CD4-positive, CD25-positive, alpha-beta regulatory T cell (primary cell): ENCODE results near the gene PRKCA. TPM values are rescaled to one million over a fixed set of nuclear protein-coding genes. Genes with fewer than 3 reads are reported as not detected.
A peak's percentile ranks its signal among the peaks of the same experiment; 100 is the strongest.

ENCODE experiments used
- ATAC-seq, 2 donors: fragments of 150-1000 bp; cut with Tn5 transposase; one replicate each; pipeline ENCODE4 v1.10.0; 2021; ENCODE audit warnings: low read depth in 2 of 2, moderate number of reproducible peaks in 2 of 2, moderate library complexity in 1 of 2
- DNase-seq, 3 donors: peaks; one replicate each; pipeline versions ENCODE4 v3.0.0 to v3.0.0-alpha.2; 2012 to 2022; ENCODE audit warnings: mixed read lengths in 1 of 3
- H3K27ac ChIP-seq: one replicate; pipeline ENCODE4 v1.7.0; 2013; ENCODE audit warnings: mild to moderate bottlenecking, low read length; ENCODE audit not compliant: insufficient read depth, poor library complexity, severe bottlenecking
- H3K27me3 ChIP-seq: one replicate; pipeline ENCODE4 v1.7.0; 2013; ENCODE audit warnings: low read length; ENCODE audit not compliant: control insufficient read depth, insufficient read depth
- H3K36me3 ChIP-seq: one replicate; pipeline ENCODE4 v1.7.0; 2013; ENCODE audit warnings: mild to moderate bottlenecking, low read length, moderate library complexity; ENCODE audit not compliant: control insufficient read depth, insufficient read depth
- H3K4me1 ChIP-seq: 2 replicates; pipeline ENCODE4 v1.7.0; 2013; ENCODE audit warnings: mild to moderate bottlenecking, low read length; ENCODE audit not compliant: insufficient read depth, control insufficient read depth, poor library complexity, severe bottlenecking
- H3K4me3 ChIP-seq: one replicate; pipeline ENCODE4 v1.7.0; 2013; ENCODE audit warnings: low read depth, mild to moderate bottlenecking, low read length, moderate library complexity
- H3K9me3 ChIP-seq, 2 experiments: 1 replicate in 1 of 2; 2 replicates in 1 of 2; pipeline ENCODE4 v1.7.0; 2013; ENCODE audit warnings: low read length in 2 of 2, mild to moderate bottlenecking in 1 of 2, moderate library complexity in 1 of 2; ENCODE audit not compliant: control insufficient read depth in 2 of 2
- H3K27ac Mint-ChIP-seq, 3 donors: one replicate each; pipeline ENCODE4 v1.8.0; 2020 to 2022; ENCODE audit warnings: mild to moderate bottlenecking in 3 of 3, mixed read lengths in 3 of 3, moderate library complexity in 2 of 3
- H3K27me3 Mint-ChIP-seq: one replicate; pipeline ENCODE4 v1.8.0; 2022; ENCODE audit warnings: mild to moderate bottlenecking, mixed read lengths
- H3K36me3 Mint-ChIP-seq: one replicate; pipeline ENCODE4 v1.8.0; 2020; ENCODE audit warnings: mixed read lengths
- H3K4me1 Mint-ChIP-seq, 4 donors: one replicate each; pipeline ENCODE4 v1.8.0; 2020 to 2022; ENCODE audit warnings: mixed read lengths in 4 of 4, mild to moderate bottlenecking in 1 of 4
- H3K4me3 Mint-ChIP-seq, 4 donors: one replicate each; pipeline ENCODE4 v1.8.0; 2020 to 2022; ENCODE audit warnings: mild to moderate bottlenecking in 4 of 4, mixed read lengths in 4 of 4, moderate library complexity in 3 of 4
- H3K9me3 Mint-ChIP-seq, 7 donors: one replicate each; pipeline ENCODE4 v1.8.0; 2020 to 2022; ENCODE audit warnings: mixed read lengths in 7 of 7, mild to moderate bottlenecking in 3 of 7, moderate library complexity in 2 of 7
- polyA plus RNA-seq, 4 donors: library from polyadenylated mRNA; unstranded; fragments of 300-500 nt; fragmentation: Illumina TruSeq; gene quantifications; one replicate each; pipeline ENCODE4 v1.2.3, GENCODE V29; 2021
- total RNA-seq: library from RNA; stranded (reverse); gene quantifications from one replicate; pipeline ENCODE4 v1.2.3, GENCODE V29; 2022

Gene PRKCA
- total and polyA plus RNA-seq, 5 donors from 2014 or later: 0.60 to 84.0 (median 2.0) TPM

- no peak overlapping the region for H3K27ac Mint-ChIP-seq
- no peak overlapping the region for H3K4me3 ChIP-seq
- peaks cover 0 to 2% (median 0%) of the 10 kb centered on the region in 7 donors for H3K9me3 Mint-ChIP-seq
- H3K4me3 Mint-ChIP-seq: no peak overlapping the region
- peaks cover 9% of the 10 kb centered on the region for H3K4me1 ChIP-seq
- H3K27me3 Mint-ChIP-seq: no peaks in the 10 kb centered on the region
- no peaks in the 10 kb centered on the region for H3K27me3 ChIP-seq
- H3K9me3 ChIP-seq: no peaks in the 10 kb centered on the region
- no peak overlapping the region for H3K27ac ChIP-seq
- DNase-seq: no peak
- H3K4me1 Mint-ChIP-seq: peaks cover 4 to 49% (median 29%) of the 10 kb centered on the region in 4 donors
- no peaks in the 10 kb centered on the region for H3K36me3 Mint-ChIP-seq
- H3K36me3 ChIP-seq: no peaks in the 10 kb centered on the region
- ATAC-seq: no peak
These were observed 134.2 kb downstream of the PRKCA start for GRCh38 chr17:66436631-66437030.

DNA sequence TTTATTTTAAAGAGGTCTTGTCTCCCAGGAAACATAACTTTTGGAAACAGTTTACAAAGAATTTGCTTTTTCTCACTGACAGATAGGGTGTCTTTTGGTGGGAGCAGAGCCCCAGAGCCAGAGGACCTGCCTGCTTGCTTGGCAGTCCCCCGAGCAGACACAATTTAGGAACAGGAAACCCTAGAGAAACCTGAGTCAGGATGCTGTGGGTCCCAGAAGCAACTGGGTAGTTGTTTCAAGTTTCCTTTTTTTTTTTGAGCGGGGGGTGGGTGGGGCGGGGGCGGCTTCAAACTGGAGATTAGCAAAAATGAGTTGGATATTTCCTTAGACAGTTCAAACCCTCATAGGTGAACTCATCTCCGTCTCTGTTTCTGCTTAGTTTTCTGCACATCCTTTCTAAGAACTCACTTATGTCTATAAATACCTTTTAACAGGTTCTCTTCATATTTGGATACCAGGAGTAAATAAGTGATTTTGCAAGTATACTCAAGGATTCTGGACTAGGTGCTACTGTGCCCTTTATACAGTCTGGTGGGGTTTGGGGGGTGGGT, 135.1 kb downstream of the PRKCA start:
- H3K9me3 ChIP-seq: no peaks in the 10 kb centered on the region
- no peak overlapping the region for H3K27ac ChIP-seq
- Mint-ChIP-seq H3K9me3 (peaks cover 0 to 2% (median 0%) of the 10 kb centered on the region in 7 donors), H3K27ac (peak overlapping the region in 1 of 3 donors; percentile 20), H3K36me3 (peaks cover 1% of the 10 kb centered on the region), H3K27me3 (no peaks in the 10 kb centered on the region), H3K4me3 (peak overlapping the region in 2 of 4 donors; percentile 24 to 38), H3K4me1 (peaks cover 5 to 47% (median 23%) of the 10 kb centered on the region in 4 donors)
- no peak overlapping the region for H3K4me3 ChIP-seq
- peak in 1 of 3 donors; percentile 25 for DNase-seq
- no peaks in the 10 kb centered on the region for H3K27me3 ChIP-seq
- H3K4me1 ChIP-seq: peaks cover 7% of the 10 kb centered on the region
- no peak for ATAC-seq
- H3K36me3 ChIP-seq: no peaks in the 10 kb centered on the region

GRCh38 chr17:66438101-66438500, 135.7 kb downstream of the PRKCA start:
- H3K9me3 Mint-ChIP-seq: peaks cover 0 to 2% (median 0%) of the 10 kb centered on the region in 7 donors
- no peak overlapping the region for H3K27ac Mint-ChIP-seq
- Histone ChIP-seq H3K4me3 (no peak overlapping the region), H3K36me3 (no peaks in the 10 kb centered on the region), H3K27ac (no peak overlapping the region), H3K27me3 (no peaks in the 10 kb centered on the region), H3K9me3 (no peaks in the 10 kb centered on the region), H3K4me1 (peaks cover 1% of the 10 kb centered on the region)
- H3K4me1 Mint-ChIP-seq: peaks cover 5 to 44% (median 23%) of the 10 kb centered on the region in 4 donors
- no peaks in the 10 kb centered on the region for H3K27me3 Mint-ChIP-seq
- DNase-seq (no peak), ATAC-seq (no peak)
- peaks cover 6% of the 10 kb centered on the region for H3K36me3 Mint-ChIP-seq
- no peak overlapping the region for H3K4me3 Mint-ChIP-seq

DNA sequence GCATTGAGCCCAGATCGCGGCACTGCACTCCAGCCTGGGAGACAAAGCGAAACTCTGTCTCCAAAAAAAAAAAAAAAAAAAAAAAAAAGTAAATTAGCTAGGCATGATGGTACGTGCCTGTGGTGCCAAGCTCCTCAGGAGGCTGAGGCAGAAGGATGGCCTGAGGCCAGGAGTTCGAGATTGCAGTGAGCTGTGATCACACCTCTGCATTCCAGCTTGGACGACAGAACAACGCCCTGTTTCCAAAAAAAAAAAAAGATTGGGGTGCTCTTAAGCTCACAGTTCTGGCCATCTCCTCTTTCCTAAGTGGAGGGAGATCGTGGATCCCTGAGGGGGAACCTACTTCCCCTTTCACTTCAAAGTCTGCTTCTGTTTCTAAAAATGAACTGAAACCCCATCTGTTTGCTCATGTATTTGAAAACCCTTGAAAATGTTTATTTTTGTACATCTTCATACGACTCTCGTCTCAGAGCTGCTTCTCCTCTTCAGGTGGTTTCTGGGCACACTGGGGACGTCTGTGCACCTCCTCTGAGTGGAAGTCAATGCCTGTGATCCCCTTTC, 138.8 kb downstream of the PRKCA start:
- H3K27me3 Mint-ChIP-seq: no peaks in the 10 kb centered on the region
- no peaks in the 10 kb centered on the region for H3K27me3 ChIP-seq
- DNase-seq (no peak), ATAC-seq (no peak)
- no peaks in the 10 kb centered on the region for H3K36me3 ChIP-seq
- H3K4me1 ChIP-seq: no peaks in the 10 kb centered on the region
- H3K9me3 Mint-ChIP-seq: peaks cover 0 to 2% (median 0%) of the 10 kb centered on the region in 7 donors
- peaks cover 16% of the 10 kb centered on the region for H3K36me3 Mint-ChIP-seq
- H3K9me3 ChIP-seq: no peaks in the 10 kb centered on the region
- no peak overlapping the region for H3K4me3 Mint-ChIP-seq
- H3K27ac ChIP-seq: no peak overlapping the region
- peaks cover 5 to 45% (median 28%) of the 10 kb centered on the region in 4 donors for H3K4me1 Mint-ChIP-seq
- H3K27ac Mint-ChIP-seq: no peak overlapping the region
- H3K4me3 ChIP-seq: no peak overlapping the region

- no peaks in the 10 kb centered on the region for H3K9me3 ChIP-seq
- DNase-seq: no peak
- Mint-ChIP-seq H3K4me1 (peaks cover 13 to 60% (median 35%) of the 10 kb centered on the region in 4 donors), H3K4me3 (peak overlapping the region in 1 of 4 donors; percentile 42), H3K27me3 (no peaks in the 10 kb centered on the region), H3K9me3 (peaks cover 0 to 2% (median 0%) of the 10 kb centered on the region in 7 donors), H3K36me3 (peaks cover 16% of the 10 kb centered on the region), H3K27ac (peak overlapping the region in 2 of 3 donors; percentile 18 to 22)
- no peak overlapping the region for H3K4me3 ChIP-seq
- no peaks in the 10 kb centered on the region for H3K36me3 ChIP-seq
- H3K27ac ChIP-seq: no peak overlapping the region
- no peaks in the 10 kb centered on the region for H3K27me3 ChIP-seq
- no peaks in the 10 kb centered on the region for H3K4me1 ChIP-seq
- no peak for ATAC-seq
These were observed 140.8 kb downstream of the PRKCA start for GRCh38 chr17:66443166-66443565.

- Mint-ChIP-seq H3K4me3 (peak overlapping the region in 1 of 4 donors; percentile 42), H3K27ac (peak overlapping the region in 1 of 3 donors; percentile 18)
These were observed 141.2 kb downstream of the PRKCA start for GRCh38 chr17:66443606-66444005.

GRCh38 chr17:66444031-66444430, 141.6 kb downstream of the PRKCA start:
- Mint-ChIP-seq H3K4me3 (no peak overlapping the region), H3K27me3 (no peaks in the 10 kb centered on the region), H3K9me3 (peaks cover 0 to 2% (median 0%) of the 10 kb centered on the region in 7 donors), H3K27ac (peak overlapping the region in 2 of 3 donors; percentile 17 to 35), H3K36me3 (peaks cover 16% of the 10 kb centered on the region), H3K4me1 (peaks cover 20 to 57% (median 35%) of the 10 kb centered on the region in 4 donors)
- H3K27ac ChIP-seq: no peak overlapping the region
- H3K9me3 ChIP-seq: no peaks in the 10 kb centered on the region
- DNase-seq (no peak), ATAC-seq (no peak)
- no peaks in the 10 kb centered on the region for H3K36me3 ChIP-seq
- no peaks in the 10 kb centered on the region for H3K27me3 ChIP-seq
- H3K4me1 ChIP-seq: no peaks in the 10 kb centered on the region
- no peak overlapping the region for H3K4me3 ChIP-seq

More at GRCh38 chr17:66443606-66444005, 141.2 kb downstream of the PRKCA start:
- H3K27me3 Mint-ChIP-seq: no peaks in the 10 kb centered on the region
- H3K36me3 Mint-ChIP-seq: peaks cover 16% of the 10 kb centered on the region
- no peak overlapping the region for H3K4me3 ChIP-seq
- H3K4me1 ChIP-seq: no peaks in the 10 kb centered on the region
- DNase-seq: no peak
- peaks cover 0 to 2% (median 0%) of the 10 kb centered on the region in 7 donors for H3K9me3 Mint-ChIP-seq
- no peaks in the 10 kb centered on the region for H3K27me3 ChIP-seq
- H3K36me3 ChIP-seq: no peaks in the 10 kb centered on the region
- no peak overlapping the region for H3K27ac ChIP-seq
- H3K9me3 ChIP-seq: no peaks in the 10 kb centered on the region
- peaks cover 18 to 59% (median 34%) of the 10 kb centered on the region in 4 donors for H3K4me1 Mint-ChIP-seq
- no peak for ATAC-seq
